C4-2B (cell line): ENCODE data around the gene FSIP1.

Experiments used
- H3K27ac ChIP-seq: fragments of 450-650 bp; 2 replicates; pipeline ENCODE4 v1.5.1; 2017
- ZFX ChIP-seq: fragments of 450-650 bp; IDR thresholded peaks from 2 replicates; pipeline ENCODE4 v1.6.1; 2017
- TF ChIP-seq, protein P1 (sequence below): fragments of 450-650 bp; conservative IDR thresholded peaks from 2 replicates; pipeline ENCODE4 v1.5.1; 2017; ENCODE audit warnings: mild to moderate bottlenecking

FSIP1 gene

DNA sequence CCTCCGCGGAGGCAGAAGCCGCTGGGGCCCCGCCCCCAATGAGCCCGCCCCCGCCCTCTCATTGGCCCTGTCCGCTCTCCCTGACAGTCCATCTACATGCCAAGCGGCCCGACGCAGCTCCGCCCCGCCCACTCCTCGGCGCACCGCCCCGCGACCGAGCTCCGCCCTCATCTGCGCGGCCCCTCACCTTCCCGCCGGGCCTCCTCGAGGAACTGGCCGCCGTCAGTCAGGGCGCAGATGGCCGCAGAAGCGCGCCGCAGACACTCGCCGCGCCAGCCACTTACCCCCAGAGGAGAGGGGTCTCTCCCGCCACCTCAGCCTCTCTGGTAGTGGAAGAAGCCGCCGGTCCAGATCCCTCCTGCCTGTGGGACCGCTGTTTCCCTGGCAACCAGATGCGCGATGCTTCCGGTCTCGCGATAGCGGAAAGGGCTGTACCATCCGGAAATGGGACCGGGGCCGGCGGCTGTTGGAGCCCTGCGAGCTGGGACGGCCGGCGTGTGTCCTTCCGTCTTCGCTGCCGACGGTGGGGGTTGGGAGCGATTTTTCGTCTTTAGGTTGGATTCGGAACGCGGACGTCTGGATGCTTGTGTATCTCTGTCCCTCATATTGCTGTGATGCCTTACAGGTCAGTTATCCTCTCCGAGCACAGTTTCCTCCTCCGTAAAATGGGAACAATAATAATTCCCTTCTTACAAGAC is at the start of gene FSIP1:
FSIP1 (minus strand) TSS at position 401 of the 698 bp plus-strand sequence. CDS start 6,317 bp downstream, outside the sequence.
- TF ChIP-seq, protein P1, sequence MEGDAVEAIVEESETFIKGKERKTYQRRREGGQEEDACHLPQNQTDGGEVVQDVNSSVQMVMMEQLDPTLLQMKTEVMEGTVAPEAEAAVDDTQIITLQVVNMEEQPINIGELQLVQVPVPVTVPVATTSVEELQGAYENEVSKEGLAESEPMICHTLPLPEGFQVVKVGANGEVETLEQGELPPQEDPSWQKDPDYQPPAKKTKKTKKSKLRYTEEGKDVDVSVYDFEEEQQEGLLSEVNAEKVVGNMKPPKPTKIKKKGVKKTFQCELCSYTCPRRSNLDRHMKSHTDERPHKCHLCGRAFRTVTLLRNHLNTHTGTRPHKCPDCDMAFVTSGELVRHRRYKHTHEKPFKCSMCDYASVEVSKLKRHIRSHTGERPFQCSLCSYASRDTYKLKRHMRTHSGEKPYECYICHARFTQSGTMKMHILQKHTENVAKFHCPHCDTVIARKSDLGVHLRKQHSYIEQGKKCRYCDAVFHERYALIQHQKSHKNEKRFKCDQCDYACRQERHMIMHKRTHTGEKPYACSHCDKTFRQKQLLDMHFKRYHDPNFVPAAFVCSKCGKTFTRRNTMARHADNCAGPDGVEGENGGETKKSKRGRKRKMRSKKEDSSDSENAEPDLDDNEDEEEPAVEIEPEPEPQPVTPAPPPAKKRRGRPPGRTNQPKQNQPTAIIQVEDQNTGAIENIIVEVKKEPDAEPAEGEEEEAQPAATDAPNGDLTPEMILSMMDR = no peak
- no peak for TF ChIP-seq ZFX
- H3K27ac ChIP-seq = peak within 1 kb of the TSS; percentile 58

GRCh38 chr15:39830166-39830565 is 47.5 kb upstream of the FSIP1 start:
- no peak overlapping the region for H3K27ac ChIP-seq
- TF ChIP-seq, protein P1 = no peak
- no peak for TF ChIP-seq ZFX

- no peak overlapping the region for H3K27ac ChIP-seq
Measured at GRCh38 chr15:39828374-39828931, 45.8 kb upstream of the FSIP1 start.

DNA sequence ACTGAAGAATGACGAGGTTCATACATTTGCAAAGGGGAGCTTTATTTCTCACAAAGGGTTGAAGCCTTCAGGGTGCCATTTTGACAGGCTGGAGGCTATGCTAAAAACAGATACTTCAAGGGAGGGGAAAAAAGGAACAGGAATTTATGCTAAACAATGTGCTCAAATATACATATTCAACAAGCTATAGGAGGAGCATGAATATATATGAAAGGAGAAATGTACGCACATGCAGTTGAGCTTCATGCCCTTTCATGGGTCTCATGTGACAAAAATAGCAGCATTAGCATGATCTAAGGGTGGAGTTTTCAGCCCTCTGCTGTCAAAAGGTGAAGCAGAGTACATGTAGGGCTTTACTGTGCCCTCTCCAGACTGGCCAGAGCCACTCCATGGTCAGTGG is 44.3 kb upstream of the FSIP1 start:
- TF ChIP-seq, protein P1 = no peak
- no peak for TF ChIP-seq ZFX
- no peak overlapping the region for H3K27ac ChIP-seq

More at GRCh38 chr15:39828374-39828931, 45.8 kb upstream of the FSIP1 start:
- TF ChIP-seq, protein P1 = no peak
- no peak for TF ChIP-seq ZFX

DNA sequence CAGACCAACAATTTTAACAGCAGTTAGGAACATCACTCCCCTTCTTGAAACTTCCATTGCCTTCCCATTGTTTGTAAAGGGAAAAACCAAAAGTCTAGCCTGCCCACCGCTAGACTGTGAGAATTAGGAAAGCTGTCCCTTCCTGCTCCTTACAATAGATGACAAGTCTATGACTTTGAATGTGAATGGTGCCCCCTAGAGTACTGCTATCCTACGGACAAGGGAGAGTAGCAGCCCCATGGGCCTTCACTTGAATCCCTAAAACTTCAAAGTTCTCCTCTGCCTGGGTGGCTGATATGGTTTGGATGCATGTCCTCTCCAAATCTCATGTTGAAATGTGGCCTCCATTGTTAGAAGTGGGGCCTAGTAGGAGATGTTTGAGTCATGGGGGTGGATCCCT is 41.0 kb upstream of the FSIP1 start:
- TF ChIP-seq, protein P1 = no peak
- TF ChIP-seq ZFX = no peak

DNA sequence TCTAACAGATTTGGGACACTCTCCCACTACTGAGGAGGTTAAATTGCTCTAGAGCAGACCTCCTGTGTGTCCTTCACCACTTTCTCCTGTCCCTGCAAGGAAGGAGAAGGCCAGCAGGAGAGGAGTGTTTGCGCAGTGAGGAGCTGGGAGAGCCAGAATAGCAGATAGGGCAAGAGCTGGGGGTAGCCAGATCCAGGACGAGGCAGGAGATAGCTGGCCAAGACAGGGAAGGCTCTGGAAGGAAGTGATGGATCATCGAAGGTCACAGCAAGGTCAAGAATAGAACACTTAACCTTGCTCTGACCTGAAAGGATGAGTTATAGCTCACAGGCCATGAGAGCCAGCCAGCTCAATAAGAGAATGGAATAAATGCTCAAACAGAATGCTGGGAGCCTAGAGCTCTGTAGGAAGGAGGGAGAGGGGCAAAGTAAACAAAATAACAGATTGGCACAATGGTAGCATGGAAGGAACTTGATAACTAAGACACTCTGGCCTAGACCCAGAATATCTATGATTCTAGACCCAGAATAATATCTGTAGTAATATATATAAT is 37.5 kb upstream of the FSIP1 start:
- H3K27ac ChIP-seq = no peak overlapping the region
- TF ChIP-seq, protein P1 = no peak
- TF ChIP-seq ZFX = no peak

More for the DNA sequence above, 41.0 kb upstream of the FSIP1 start:
- no peak overlapping the region for H3K27ac ChIP-seq

- TF ChIP-seq ZFX = no peak
- TF ChIP-seq, protein P1 = no peak
- H3K27ac ChIP-seq = no peak overlapping the region
Measured at GRCh38 chr15:39819533-39819932, 36.9 kb upstream of the FSIP1 start.
